ENCODE data around the gene MBNL1.
"Not testable (repeated sequence)": the region's sequence is repeated elsewhere in the genome, so short reads cannot be mapped to it uniquely, and the experiment has no call there.

Gene MBNL1

DNA sequence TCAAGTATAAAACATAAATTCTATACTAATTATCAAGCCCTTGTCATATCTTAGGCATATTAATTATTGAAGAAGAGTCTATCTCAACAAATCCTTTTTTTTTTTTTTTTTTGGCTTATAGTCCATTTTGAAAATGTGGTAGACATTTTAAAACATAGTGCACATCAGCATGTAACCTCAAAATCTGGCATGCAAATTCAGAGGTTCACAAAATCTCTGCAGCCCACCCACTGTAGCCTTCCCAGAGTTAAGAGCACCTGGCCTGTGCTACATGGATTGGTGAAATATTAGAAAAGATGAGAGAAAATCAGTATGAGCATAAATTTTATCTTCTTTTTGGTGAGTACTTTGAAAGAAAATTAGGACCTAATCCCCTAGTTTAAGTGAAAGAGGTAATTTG lies 84.8 kb downstream of the MBNL1 start:
- no peak overlapping the region for H3K27ac ChIP-seq (ENCODE audit: low read depth, low read length)
- peaks cover 30% of the 10 kb centered on the region for H3K4me1 ChIP-seq (ENCODE audit: control insufficient read depth, insufficient read depth, low read length)
- H3K27me3 ChIP-seq (ENCODE audit: control insufficient read depth, insufficient read depth, low read length) = no peaks in the 10 kb centered on the region

DNA sequence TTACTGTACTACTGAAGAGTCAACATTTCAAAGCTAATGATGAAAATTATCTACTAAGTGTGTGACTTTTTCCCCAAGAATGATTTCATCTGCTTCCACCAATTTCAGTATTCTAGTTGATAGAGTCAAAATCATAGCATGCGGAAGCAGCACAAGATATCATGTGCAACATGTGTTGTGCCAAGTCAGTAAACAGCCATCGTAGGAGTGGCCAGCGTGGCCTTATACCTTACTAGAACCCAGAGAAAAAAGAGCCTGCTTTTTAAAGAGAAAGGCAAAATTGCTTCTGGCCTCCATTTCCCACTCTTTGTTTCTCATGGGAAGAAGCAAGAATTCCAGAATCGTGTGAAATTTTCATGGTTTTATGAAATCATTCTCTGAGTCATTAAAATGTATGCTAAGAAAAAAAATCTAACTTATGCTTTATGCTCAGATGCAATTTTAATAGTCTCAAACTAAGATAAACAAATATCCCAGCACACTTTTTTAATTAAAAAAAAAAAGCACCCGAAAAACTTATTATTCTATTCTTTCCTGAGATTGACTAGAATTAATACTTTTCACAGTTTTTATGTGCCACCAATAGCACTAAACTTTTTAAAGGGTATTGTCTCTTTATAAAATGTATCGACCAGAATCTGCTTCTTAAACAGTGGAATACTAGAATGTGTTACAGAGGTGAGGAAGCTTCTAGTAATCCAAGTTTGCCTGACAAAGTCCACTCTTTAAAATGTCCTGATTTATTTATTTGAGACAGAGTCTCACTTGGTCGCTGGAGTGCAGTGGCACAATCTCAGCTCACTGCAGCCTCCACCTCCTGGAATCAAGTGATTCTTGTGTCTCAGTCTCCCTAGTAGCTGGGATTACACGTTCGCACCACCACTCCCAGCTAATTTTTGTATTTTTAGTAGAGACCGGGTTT lies 87.3 kb downstream of the MBNL1 start:
- H3K36me3 ChIP-seq (ENCODE audit: control insufficient read depth, insufficient read depth, low read length) = no peaks in the 10 kb centered on the region
- H3K4me1 ChIP-seq (ENCODE audit: control insufficient read depth, insufficient read depth, low read length) = peaks cover 21% of the 10 kb centered on the region
- no peaks in the 10 kb centered on the region for H3K27me3 ChIP-seq (ENCODE audit: control insufficient read depth, insufficient read depth, low read length)
- no peak overlapping the region for H3K9ac ChIP-seq (ENCODE audit: low read length)
- H3K4me3 ChIP-seq (ENCODE audit: low read length) = no peak overlapping the region
- H3K27ac ChIP-seq (ENCODE audit: low read depth, low read length) = no peak overlapping the region

More for the DNA sequence above, 84.8 kb downstream of the MBNL1 start:
- no peak overlapping the region for H3K9ac ChIP-seq (ENCODE audit: low read length)
- H3K36me3 ChIP-seq (ENCODE audit: control insufficient read depth, insufficient read depth, low read length) = no peaks in the 10 kb centered on the region
- no peak overlapping the region for H3K4me3 ChIP-seq (ENCODE audit: low read length)

DNA sequence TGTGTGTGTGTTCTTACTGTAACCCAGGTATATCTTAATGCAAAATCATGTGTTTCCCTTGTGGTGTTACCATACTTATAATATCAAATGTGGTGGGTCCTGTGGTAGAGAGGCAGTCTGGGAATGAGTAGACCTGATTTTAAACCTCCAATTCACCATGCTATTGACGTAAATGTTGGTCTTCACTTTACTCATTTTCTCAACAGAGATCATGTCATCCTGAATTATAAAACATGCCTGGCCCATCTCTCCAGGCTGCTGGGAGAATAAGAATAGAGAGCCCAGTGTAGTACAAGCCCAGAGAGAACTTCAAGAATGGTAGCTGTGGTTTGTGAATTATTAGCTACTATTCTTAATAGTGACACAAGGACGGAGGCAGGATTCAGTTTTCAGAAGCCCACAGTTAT lies 88.1 kb downstream of the MBNL1 start:
- Histone ChIP-seq H3K9ac (ENCODE audit: low read length) (no peak overlapping the region), H3K27ac (ENCODE audit: low read depth, low read length) (no peak overlapping the region), H3K4me3 (ENCODE audit: low read length) (no peak overlapping the region), H3K4me1 (ENCODE audit: control insufficient read depth, insufficient read depth, low read length) (peaks cover 20% of the 10 kb centered on the region), H3K36me3 (ENCODE audit: control insufficient read depth, insufficient read depth, low read length) (no peaks in the 10 kb centered on the region), H3K27me3 (ENCODE audit: control insufficient read depth, insufficient read depth, low read length) (no peaks in the 10 kb centered on the region)

DNA sequence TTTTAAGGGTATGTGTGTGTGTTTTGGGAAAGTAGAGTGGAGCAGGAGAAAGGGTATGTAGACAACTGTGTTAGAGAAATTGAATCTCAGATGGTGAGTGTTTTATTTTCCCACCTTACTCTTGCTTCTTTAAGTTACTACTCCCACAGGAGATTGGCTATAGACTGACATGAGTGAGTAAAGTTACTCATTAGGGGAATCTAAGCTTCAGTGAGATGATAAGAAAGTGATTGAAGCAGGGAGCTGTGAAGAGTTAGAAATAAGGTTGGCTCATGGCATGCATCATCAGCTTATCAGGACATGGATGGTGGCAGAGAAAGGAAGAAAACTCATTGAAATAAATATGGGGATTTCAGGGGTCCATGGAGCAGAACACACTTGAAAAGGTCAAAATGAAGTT lies 88.9 kb downstream of the MBNL1 start:
- no peak overlapping the region for H3K27ac ChIP-seq (ENCODE audit: low read depth, low read length)
- peaks cover 21% of the 10 kb centered on the region for H3K4me1 ChIP-seq (ENCODE audit: control insufficient read depth, insufficient read depth, low read length)
- no peaks in the 10 kb centered on the region for H3K36me3 ChIP-seq (ENCODE audit: control insufficient read depth, insufficient read depth, low read length)

GRCh38 chr3:152359385-152360248 lies 90.9 kb downstream of the MBNL1 start:
- Histone ChIP-seq H3K9ac (ENCODE audit: low read length) (no peak overlapping the region), H3K36me3 (ENCODE audit: control insufficient read depth, insufficient read depth, low read length) (no peaks in the 10 kb centered on the region), H3K27me3 (ENCODE audit: control insufficient read depth, insufficient read depth, low read length) (no peaks in the 10 kb centered on the region), H3K4me3 (ENCODE audit: low read length) (no peak overlapping the region), H3K27ac (ENCODE audit: low read depth, low read length) (no peak overlapping the region), H3K4me1 (ENCODE audit: control insufficient read depth, insufficient read depth, low read length) (peaks cover 27% of the 10 kb centered on the region)

More for the DNA sequence above, 88.9 kb downstream of the MBNL1 start:
- H3K9ac ChIP-seq (ENCODE audit: low read length) = no peak overlapping the region
- no peak overlapping the region for H3K4me3 ChIP-seq (ENCODE audit: low read length)
- H3K27me3 ChIP-seq (ENCODE audit: control insufficient read depth, insufficient read depth, low read length) = no peaks in the 10 kb centered on the region

- no peaks in the 10 kb centered on the region for H3K27me3 ChIP-seq (ENCODE audit: control insufficient read depth, insufficient read depth, low read length)
- H3K4me3 ChIP-seq (ENCODE audit: low read length) = no peak overlapping the region
- H3K36me3 ChIP-seq (ENCODE audit: control insufficient read depth, insufficient read depth, low read length) = no peaks in the 10 kb centered on the region
- peaks cover 31% of the 10 kb centered on the region for H3K4me1 ChIP-seq (ENCODE audit: control insufficient read depth, insufficient read depth, low read length)
- no peak overlapping the region for H3K27ac ChIP-seq (ENCODE audit: low read depth, low read length)
- no peak overlapping the region for H3K9ac ChIP-seq (ENCODE audit: low read length)
Observed at GRCh38 chr3:152360302-152360701, 91.6 kb downstream of the MBNL1 start.

DNA sequence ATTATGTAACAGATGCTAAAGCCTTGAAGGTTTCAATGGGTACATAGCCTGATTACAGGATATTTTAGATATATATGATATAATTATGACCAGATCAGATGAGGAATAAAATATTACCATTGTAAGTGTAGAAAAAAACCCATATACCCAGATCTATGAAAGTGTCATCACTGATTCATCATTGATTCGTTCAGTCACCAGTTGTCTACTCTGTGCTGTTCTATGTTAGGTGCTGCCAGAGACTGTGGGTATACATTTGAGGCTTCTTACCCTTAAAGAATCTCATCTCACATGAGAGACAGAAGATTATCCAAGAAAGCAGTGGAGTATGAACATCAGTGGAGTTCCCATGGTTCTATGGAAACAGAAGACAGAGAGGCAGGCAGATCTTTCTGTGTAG lies 92.2 kb downstream of the MBNL1 start:
- H3K4me3 ChIP-seq (ENCODE audit: low read length) = no peak overlapping the region
- no peak overlapping the region for H3K9ac ChIP-seq (ENCODE audit: low read length)
- no peaks in the 10 kb centered on the region for H3K36me3 ChIP-seq (ENCODE audit: control insufficient read depth, insufficient read depth, low read length)
- no peaks in the 10 kb centered on the region for H3K27me3 ChIP-seq (ENCODE audit: control insufficient read depth, insufficient read depth, low read length)
- no peak overlapping the region for H3K27ac ChIP-seq (ENCODE audit: low read depth, low read length)
- H3K4me1 ChIP-seq (ENCODE audit: control insufficient read depth, insufficient read depth, low read length) = peaks cover 31% of the 10 kb centered on the region

DNA sequence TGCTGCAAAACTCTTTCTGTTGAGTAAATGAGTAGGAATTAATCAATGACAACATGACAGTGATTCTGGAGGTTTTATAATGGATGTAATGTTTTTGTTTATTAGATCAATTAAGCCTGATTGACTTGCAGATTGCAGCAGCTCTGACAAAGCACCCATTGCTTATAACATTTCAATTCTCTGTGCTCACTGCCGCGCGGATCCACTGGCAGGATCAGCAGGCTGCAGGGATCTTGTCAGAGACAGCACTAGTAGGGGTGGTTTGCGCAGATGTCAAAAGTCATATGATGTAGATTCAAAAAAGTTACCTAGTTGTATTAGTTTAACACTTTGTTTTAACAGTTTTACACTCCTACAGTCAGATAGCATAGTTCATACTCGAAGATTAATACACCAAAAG lies 93.4 kb downstream of the MBNL1 start:
- H3K9ac ChIP-seq (ENCODE audit: low read length) = no peak overlapping the region
- no peak overlapping the region for H3K4me3 ChIP-seq (ENCODE audit: low read length)
- H3K4me1 ChIP-seq (ENCODE audit: control insufficient read depth, insufficient read depth, low read length) = peaks cover 34% of the 10 kb centered on the region
- H3K27ac ChIP-seq (ENCODE audit: low read depth, low read length) = no peak overlapping the region
- no peaks in the 10 kb centered on the region for H3K27me3 ChIP-seq (ENCODE audit: control insufficient read depth, insufficient read depth, low read length)
- no peaks in the 10 kb centered on the region for H3K36me3 ChIP-seq (ENCODE audit: control insufficient read depth, insufficient read depth, low read length)

- Histone ChIP-seq H3K4me1 (ENCODE audit: control insufficient read depth, insufficient read depth, low read length) (peaks cover 27% of the 10 kb centered on the region), H3K36me3 (ENCODE audit: control insufficient read depth, insufficient read depth, low read length) (no peaks in the 10 kb centered on the region), H3K27ac (ENCODE audit: low read depth, low read length) (peak overlapping the region; percentile 39), H3K9ac (ENCODE audit: low read length) (no peak overlapping the region), H3K4me3 (ENCODE audit: low read length) (no peak overlapping the region), H3K27me3 (ENCODE audit: control insufficient read depth, insufficient read depth, low read length) (no peaks in the 10 kb centered on the region)
Observed at GRCh38 chr3:152364237-152364636, 95.5 kb downstream of the MBNL1 start.

DNA sequence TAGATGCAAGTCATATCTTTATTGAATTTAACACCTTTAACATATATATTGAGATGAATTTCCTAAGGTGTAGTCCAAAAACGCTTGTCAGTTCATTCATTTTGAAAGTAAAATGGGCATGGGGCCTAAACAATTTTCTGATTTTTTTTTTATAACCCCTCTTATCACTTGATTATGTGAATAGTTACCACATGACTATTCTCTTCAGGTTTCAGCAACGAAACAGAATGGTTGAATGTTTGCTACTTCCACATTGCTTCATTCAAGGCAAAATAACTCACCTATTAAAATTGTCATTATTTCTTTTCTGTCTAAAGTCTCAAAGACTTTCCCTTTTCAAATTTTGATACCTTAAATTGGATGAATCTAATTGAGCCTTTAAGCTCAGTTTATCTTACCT lies 96.4 kb downstream of the MBNL1 start:
- peaks cover 23% of the 10 kb centered on the region for H3K4me1 ChIP-seq (ENCODE audit: control insufficient read depth, insufficient read depth, low read length)
- H3K27ac ChIP-seq (ENCODE audit: low read depth, low read length) = no peak overlapping the region
- no peaks in the 10 kb centered on the region for H3K27me3 ChIP-seq (ENCODE audit: control insufficient read depth, insufficient read depth, low read length)
- H3K36me3 ChIP-seq (ENCODE audit: control insufficient read depth, insufficient read depth, low read length) = no peaks in the 10 kb centered on the region
- no peak overlapping the region for H3K9ac ChIP-seq (ENCODE audit: low read length)
- H3K4me3 ChIP-seq (ENCODE audit: low read length) = no peak overlapping the region

DNA sequence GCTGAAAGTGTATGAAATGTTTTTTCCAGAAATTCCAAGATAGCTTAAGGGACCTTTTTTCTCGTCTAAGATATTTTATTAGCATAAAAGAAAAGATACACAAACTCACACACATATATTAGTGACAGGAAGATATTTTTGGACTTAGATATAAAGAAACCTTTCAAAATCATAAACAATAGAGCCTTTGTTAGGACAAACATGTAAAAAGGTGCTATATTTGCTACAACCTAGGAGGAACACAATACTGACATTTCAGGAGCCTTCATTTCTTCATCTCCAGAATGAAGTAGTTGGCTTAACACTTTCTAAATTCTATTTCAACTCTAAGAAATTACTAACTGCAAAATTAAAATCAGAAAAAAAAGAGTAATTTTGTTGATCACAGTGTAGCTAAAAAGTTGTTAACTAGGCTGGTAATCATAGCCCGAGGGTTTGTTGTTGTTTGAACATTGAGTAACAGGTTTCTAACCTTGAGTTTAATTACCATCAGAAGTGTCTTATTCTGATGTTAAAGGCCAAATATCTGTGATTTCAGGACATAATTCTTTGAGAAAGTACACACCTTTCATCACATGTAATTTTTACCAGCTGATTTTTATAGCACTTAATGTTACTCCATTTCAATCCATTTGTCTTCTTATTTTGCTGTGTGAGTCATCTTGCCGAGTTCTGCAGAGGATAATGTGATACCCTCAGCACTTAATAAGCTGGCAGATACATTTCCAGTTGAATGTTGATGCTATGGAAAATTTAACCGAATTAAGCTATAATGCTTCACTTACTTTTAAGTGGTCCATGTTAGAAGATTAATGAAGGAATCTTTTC lies 97.3 kb downstream of the MBNL1 start:
- Histone ChIP-seq H3K27me3 (ENCODE audit: control insufficient read depth, insufficient read depth, low read length) (no peaks in the 10 kb centered on the region), H3K4me1 (ENCODE audit: control insufficient read depth, insufficient read depth, low read length) (peaks cover 23% of the 10 kb centered on the region), H3K4me3 (ENCODE audit: low read length) (no peak overlapping the region), H3K27ac (ENCODE audit: low read depth, low read length) (peak overlapping the region; percentile 22), H3K9ac (ENCODE audit: low read length) (no peak overlapping the region), H3K36me3 (ENCODE audit: control insufficient read depth, insufficient read depth, low read length) (no peaks in the 10 kb centered on the region)

DNA sequence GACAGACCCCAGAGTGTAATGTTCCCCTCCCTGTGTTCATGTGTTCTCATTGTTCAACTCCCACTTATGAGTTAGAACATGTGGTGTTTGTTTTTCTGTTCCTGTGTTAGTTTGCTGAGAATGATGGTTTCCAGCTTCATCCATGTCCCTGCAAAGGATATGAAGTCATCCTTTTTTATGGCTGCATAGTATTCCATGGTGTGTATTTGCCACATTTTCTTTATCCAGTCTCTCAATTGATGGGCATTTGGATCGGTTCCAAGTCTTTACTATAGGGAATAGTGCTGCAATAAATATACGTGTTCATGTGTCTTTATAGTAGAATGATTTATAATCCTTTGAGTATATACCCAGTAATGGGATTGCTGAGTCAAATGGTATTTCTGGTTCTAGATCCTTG lies 98.5 kb downstream of the MBNL1 start:
- H3K9ac ChIP-seq (ENCODE audit: low read length); H3K27ac ChIP-seq (ENCODE audit: low read depth, low read length); H3K36me3 ChIP-seq (ENCODE audit: control insufficient read depth, insufficient read depth, low read length); H3K4me3 ChIP-seq (ENCODE audit: low read length); H3K27me3 ChIP-seq (ENCODE audit: control insufficient read depth, insufficient read depth, low read length): not testable (repeated sequence)
- peaks cover 15% of the 10 kb centered on the region for H3K4me1 ChIP-seq (ENCODE audit: control insufficient read depth, insufficient read depth, low read length)
